GM18907 (cell line): Measurements from ENCODE around the gene TBCCD1.
A peak's percentile ranks its signal among the peaks of the same experiment; 100 is the strongest.
"Not testable (repeated sequence)": the region's sequence is repeated elsewhere in the genome, so short reads cannot be mapped to it uniquely, and the experiment has no call there.

Experiments
- ATAC-seq: cut with Tn5 transposase; IDR thresholded peaks from one replicate; pipeline ENCODE4 v1.9.1; 2021; ENCODE audit warnings: mild to moderate bottlenecking, moderate library complexity; ENCODE audit not compliant: unreplicated experiment

TBCCD1 gene

DNA sequence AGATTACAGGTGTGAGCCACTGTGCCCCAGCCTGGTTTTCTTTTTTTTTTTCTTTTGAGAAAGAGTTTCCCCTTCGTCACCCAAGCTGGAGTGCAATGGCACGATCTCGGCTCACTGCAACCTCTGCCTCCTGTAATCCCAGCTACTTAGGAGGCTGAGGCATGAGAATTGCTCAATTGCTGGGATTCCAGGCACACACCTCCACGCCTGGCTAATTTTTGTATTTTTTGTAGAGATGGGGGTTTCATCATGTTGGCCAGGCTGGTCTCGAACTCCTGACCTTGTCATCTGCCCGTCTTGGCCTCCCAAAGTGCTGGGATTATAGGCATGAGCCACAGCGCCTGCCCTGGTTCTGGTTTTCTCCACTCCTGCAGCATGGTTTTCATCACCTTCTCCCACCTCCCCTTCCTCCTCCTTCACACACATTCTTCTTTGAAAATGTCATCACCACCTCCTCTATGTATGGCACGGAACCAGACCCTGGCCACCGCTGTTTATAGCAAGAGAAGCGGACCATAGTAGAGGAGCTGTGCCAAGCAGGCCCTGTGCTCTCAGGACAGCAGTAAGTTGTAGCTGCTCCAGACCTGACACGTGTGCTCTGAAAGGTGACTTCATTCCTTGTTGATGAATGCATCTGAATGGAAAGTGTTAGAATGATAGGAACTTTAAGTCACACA is 31.1 kb upstream of the TBCCD1 start:
- no peak for ATAC-seq

GRCh38 chr3:186596568-186597287 is 29.6 kb upstream of the TBCCD1 start:
- ATAC-seq = no peak

DNA sequence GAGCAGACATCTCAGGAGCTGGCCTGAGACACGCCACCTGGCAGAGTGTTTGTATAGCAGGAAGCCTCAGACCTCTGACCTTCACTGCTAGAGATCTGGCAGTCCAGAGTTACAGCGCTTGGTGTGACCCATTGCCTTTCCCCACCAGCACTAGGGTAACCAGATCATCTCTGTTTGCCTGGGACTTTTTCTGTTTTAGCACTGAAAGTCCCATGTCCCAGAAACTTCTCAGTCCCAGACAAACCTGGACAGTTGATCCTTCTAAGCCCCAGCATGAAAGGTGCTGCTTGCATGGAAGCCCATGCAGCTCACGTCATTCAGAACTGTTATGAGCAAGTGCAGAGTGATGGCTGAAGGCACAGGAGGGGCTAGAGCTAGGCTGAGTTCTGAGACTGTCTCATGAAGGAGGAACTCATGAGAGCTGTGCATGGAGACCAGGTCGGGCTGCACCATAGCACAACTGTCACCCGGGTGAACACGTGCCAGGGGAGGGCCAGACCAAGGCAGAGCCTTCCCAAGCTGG is 27.5 kb upstream of the TBCCD1 start:
- no peak for ATAC-seq

DNA sequence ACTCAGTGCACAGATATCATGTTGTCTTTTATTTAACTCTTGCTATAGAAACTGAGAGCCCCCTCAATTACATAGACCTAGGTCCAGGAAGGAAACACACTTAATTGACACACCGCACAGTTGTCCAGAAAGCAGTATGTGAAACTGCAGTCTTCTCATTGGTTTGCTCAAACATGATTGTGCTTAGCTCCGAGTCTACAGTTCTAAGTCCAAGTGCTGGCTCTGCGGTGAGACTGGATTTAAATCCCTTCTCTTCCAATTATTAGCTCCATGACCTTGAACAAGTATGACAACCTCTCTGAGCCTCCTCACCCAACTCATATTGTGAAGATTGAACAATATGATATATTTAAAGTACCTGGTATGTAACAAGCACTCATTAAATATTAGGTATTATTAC is 26.7 kb upstream of the TBCCD1 start:
- no peak for ATAC-seq

DNA sequence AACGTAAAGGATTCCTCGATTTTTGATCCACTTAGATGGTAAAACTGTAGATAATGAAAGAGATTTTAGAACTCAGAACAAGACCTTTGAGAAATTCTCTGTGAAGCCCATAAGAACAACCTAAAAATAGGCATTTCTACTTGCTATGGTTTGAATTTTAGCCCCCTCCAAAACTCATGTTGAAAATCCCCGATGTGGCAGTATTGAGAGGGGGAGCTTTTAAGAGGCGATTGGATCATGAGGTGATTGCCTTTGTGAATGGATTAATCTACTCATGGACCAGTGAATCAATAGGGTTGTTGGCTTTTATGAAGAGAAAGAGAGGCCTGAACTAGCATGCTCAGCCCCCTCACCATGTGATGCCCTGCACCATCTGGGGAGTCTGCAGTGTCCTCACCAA is 25.5 kb upstream of the TBCCD1 start:
- no peak for ATAC-seq

DNA sequence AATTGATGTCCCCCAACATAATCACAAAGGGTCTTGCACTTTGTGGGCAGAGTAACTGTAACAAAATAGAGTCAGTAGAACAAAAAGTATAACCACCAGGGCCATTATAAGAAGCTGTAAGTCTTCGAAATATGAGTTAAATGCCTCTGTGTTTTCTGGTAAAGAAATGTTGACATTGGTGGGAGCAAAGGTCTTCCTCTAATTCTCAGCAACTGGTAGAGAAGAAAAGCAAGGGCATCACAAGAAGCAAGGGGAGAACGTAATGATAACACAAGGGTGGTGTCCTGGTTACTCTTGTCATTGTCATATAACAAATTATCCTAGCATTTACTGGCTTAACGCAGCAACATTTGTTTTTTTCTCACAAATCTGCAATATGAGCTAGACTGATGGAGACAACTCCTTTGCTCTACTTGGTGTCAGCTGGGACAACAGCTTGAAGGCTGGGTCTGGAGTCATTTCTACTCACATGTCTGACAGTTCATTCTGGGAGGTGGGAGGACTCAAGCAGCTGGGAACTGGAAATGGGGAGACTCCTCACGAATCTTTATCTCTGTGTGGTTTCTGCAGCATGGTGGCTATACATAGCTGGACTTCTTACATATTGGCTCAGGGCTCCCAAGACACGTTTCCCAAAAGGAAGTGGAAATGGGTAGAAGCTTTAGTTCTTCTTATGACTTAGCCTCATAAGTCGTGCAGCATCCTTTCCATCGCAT is 23.6 kb upstream of the TBCCD1 start:
- no peak for ATAC-seq

- ATAC-seq = no peak
Measured at GRCh38 chr3:186589856-186590579, 22.9 kb upstream of the TBCCD1 start.

DNA sequence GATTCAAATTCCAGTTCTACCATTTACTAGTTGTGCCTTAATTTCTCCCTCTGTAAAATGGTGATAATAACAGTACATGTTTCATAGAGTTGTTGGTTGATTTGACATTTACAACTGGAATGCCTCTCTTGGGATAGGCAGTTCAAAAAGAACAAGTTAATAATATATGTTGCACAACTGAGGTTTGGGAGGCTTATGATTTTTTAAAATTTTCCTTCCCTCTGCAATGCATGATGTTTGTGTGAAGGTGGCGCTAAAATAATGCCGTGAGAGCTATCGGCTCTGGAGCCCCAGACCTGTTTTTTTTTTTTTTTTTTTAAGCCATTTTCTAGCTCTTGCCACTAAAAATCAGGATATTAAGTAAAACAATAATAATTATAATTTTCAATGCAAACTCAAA is 22.0 kb upstream of the TBCCD1 start:
- ATAC-seq = no peak

GRCh38 chr3:186588632-186589031 is 21.5 kb upstream of the TBCCD1 start:
- ATAC-seq = no peak

- no peak for ATAC-seq
Measured at GRCh38 chr3:186587183-186587582, 20.0 kb upstream of the TBCCD1 start.

DNA sequence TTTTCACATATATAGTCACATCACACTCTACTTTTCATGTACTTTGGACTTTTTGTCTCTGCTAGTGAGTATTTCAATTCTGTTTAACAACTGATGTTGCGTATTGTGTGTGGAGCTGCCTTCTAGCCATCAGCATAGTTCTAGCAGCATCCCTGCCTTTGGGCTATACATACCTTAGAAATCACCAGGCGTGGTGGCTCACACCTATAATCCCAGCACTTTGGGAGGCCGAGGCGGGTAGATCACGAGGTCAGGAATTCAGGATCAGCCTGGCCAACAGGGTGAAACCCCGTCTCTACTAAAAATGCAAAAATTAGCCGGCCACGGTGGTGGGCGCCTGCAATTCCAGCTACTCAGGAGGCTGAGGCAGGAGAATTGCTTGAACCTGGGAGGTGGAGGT is 19.1 kb upstream of the TBCCD1 start:
- not testable (repeated sequence) for ATAC-seq

- ATAC-seq = no peak
Measured at GRCh38 chr3:186583831-186584230, 16.7 kb upstream of the TBCCD1 start.

- ATAC-seq = no peak
Measured at GRCh38 chr3:186582541-186582940, 15.4 kb upstream of the TBCCD1 start.

DNA sequence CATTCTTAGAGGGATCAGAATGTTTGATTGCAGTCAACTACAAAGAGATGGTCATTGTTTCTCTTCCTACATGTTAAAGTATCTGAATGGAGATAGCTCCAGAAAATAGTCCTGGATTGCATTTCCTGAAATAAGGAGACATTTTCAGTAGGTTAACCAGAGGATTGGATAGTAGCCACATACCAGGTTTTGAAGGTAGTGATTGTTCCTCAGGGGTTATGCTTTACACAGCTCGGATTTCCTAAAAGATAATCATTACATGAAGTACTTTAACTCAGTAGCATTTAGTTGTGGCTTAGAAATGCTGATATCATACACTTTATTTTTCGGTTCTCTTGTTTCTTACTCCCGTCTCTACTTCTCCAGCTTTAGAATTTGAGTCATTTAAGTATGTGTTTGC is 13.6 kb upstream of the TBCCD1 start:
- ATAC-seq = no peak

- ATAC-seq = no peak
Measured at GRCh38 chr3:186577521-186577920, 10.4 kb upstream of the TBCCD1 start.

- ATAC-seq = no peak
Measured at GRCh38 chr3:186571644-186572013, 4.5 kb upstream of the TBCCD1 start.

GRCh38 chr3:186570941-186571643 is 4.0 kb upstream of the TBCCD1 start:
- no peak for ATAC-seq

GRCh38 chr3:186570096-186570940 is 3.2 kb upstream of the TBCCD1 start, which contains the start of gene DNAJB11:
DNAJB11 (plus strand) TSS chr3:186570720; CDS start chr3:186570898, 178 bp downstream.
- ATAC-seq = peak; percentile 91

GRCh38 chr3:186569779-186570095 is 2.6 kb upstream of the TBCCD1 start:
- no peak for ATAC-seq

DNA sequence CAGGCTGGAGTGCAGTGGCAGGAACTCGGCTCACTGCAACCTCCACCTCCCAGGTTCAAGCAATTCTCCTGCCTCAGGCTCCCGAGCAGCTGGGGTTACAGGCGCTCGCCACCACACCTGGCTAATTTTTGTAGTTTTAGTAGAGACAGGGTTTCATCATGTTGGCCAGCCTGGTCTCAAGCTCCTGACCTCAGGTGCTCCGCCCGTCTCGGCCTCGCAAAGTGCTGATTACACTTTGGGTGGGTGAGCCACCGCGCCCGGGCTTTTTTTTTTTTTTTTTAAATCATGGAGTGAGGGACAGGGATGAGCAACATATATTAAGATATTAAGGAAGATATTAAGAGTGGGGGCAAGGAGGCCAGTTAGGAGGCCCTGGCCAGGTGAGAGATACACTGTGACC is 2.2 kb upstream of the TBCCD1 start:
- not testable (repeated sequence) for ATAC-seq
